ENCODE data around the gene EPHB1. TPM values are rescaled to one million over a fixed set of nuclear protein-coding genes. Genes with fewer than 3 reads are reported as not detected.

Gene EPHB1
- total RNA-seq, 3 donors from 2014 or later, result 0.31 to 6.9 (median 0.64) TPM

GRCh38 chr3:135154186-135154585, 359.1 kb downstream of the EPHB1 start:
- intact Hi-C loops (cut with DNase I, micrococcal nuclease), result no loop called here
- ATAC-seq, result no peak
- Histone ChIP-seq H3K4me1 (ENCODE audit: low read depth) (no peaks in the 10 kb centered on the region), H3K4me3 (no peak overlapping the region), H3K36me3 (ENCODE audit: low read depth) (no peaks in the 10 kb centered on the region), H3K9me3 (no peaks in the 10 kb centered on the region)
- DNase-seq, result no peak
- TF ChIP-seq, protein P1, sequence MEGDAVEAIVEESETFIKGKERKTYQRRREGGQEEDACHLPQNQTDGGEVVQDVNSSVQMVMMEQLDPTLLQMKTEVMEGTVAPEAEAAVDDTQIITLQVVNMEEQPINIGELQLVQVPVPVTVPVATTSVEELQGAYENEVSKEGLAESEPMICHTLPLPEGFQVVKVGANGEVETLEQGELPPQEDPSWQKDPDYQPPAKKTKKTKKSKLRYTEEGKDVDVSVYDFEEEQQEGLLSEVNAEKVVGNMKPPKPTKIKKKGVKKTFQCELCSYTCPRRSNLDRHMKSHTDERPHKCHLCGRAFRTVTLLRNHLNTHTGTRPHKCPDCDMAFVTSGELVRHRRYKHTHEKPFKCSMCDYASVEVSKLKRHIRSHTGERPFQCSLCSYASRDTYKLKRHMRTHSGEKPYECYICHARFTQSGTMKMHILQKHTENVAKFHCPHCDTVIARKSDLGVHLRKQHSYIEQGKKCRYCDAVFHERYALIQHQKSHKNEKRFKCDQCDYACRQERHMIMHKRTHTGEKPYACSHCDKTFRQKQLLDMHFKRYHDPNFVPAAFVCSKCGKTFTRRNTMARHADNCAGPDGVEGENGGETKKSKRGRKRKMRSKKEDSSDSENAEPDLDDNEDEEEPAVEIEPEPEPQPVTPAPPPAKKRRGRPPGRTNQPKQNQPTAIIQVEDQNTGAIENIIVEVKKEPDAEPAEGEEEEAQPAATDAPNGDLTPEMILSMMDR (IDR thresholded peaks at IDR 0.05), result no peak

DNA sequence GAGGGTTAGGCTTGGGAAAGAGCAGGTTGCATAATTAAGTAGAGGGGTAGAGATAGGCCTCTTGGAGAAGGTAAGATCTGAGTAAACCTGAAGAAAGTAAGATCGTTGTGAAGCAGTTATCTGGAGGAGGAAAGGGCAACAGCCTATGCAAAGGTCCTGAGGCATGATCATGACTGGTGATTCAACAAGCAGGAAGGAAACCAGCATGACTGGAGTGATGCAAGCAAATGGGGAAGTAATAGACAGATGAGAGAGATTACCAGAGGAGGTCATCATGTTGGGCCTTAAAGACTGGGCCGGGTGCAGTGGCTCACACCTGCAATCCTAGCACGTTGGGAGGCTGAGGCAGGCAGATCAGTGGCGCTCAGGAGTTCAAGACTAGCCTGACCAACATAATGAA, 360.2 kb downstream of the EPHB1 start:
- Histone ChIP-seq H3K4me1 (ENCODE audit: low read depth) (no peaks in the 10 kb centered on the region), H3K9me3 (no peaks in the 10 kb centered on the region), H3K4me3 (no peak overlapping the region), H3K36me3 (ENCODE audit: low read depth) (no peaks in the 10 kb centered on the region)
- ATAC-seq (no peak), DNase-seq (no peak)
- intact Hi-C loops (cut with DNase I, micrococcal nuclease), result no loop called here
- TF ChIP-seq, protein P1 (IDR thresholded peaks at IDR 0.05), result no peak

DNA sequence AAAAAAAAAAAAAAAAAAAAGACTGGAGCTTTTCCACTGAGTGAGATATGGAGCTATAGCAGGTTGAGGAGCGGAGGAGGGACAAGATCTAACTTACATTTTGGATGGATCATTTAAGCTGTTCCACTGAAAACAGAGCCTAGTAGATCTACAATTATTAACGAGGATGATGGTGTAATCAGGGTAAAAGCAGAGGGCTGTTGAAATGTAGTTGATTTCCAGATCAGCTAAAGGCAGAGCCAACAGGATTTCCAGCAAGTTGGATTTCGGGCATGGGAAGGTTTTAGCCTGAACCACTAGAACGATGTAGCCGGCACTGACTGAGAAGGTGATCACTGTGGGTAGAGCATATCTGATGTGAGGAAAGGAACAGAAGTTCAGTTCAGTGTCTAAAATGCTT, 360.7 kb downstream of the EPHB1 start:
- H3K4me3 ChIP-seq, result no peak overlapping the region
- ATAC-seq, result no peak
- DNase-seq, result no peak
- no peaks in the 10 kb centered on the region for H3K36me3 ChIP-seq (ENCODE audit: low read depth)
- H3K4me1 ChIP-seq (ENCODE audit: low read depth), result no peaks in the 10 kb centered on the region
- intact Hi-C loops (cut with DNase I, micrococcal nuclease), result no loop called here
- H3K9me3 ChIP-seq, result no peaks in the 10 kb centered on the region
- TF ChIP-seq, protein P1 (IDR thresholded peaks at IDR 0.05), result no peak

DNA sequence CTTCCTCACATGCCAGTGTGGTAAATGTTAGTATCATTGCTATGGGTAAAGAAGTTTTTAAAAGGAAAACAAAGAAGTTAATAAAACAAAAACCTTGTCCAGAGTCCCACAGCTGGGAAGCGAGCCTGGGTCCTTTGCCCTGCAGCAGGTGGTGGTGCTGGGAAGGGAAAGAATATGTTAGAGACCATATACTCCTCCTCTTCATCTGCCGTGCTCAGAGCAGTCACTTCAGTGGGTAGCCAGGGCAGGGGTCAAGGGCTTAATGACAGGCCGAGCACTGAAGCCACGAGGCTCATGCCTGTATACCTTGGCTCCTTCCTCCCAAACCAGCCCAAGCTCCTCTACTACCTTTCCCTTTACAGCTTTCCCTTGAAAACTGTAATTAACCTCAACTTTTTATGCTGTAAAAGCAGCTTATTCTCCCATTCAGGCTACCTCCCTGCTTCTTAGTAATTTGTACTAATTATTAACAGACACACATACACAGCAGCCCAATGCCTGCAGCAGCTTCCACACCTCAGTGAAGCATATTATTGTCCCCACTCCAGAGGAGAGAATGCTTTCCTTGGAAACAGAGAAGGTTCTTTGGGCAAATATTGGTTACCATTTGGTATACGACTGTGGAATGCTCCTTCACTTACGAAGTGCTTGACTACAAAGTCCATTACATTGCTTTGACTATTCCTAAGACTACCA, 362.1 kb downstream of the EPHB1 start:
- no peaks in the 10 kb centered on the region for H3K4me1 ChIP-seq (ENCODE audit: low read depth)
- intact Hi-C loops (cut with DNase I, micrococcal nuclease), result no loop called here
- no peak for ATAC-seq
- no peaks in the 10 kb centered on the region for H3K36me3 ChIP-seq (ENCODE audit: low read depth)
- no peaks in the 10 kb centered on the region for H3K9me3 ChIP-seq
- TF ChIP-seq, protein P1 (IDR thresholded peaks at IDR 0.05), result no peak
- no peak for DNase-seq
- no peak overlapping the region for H3K4me3 ChIP-seq

DNA sequence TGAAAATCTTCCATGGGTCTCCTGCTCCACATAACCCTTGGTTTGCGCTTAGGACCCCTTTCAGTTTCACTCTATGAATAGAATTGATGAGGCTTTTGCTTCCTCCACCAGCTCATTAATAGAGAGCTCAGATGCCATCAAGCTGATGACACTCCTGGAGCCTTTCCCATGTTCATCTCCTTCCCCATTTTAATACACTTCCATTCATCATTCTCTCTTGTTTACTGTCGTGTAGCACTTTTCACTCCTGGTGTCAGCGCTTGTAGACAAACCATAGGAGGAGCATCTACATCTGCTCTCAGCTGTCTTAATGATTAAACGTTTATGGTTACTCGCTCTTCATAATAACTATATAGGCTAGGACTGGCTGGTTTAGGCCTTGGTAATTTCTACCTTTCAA, 363.5 kb downstream of the EPHB1 start:
- TF ChIP-seq, protein P1 (IDR thresholded peaks at IDR 0.05), result no peak
- intact Hi-C loops (cut with DNase I, micrococcal nuclease), result no loop called here
- DNase-seq, result no peak
- ATAC-seq, result no peak
- Histone ChIP-seq H3K9me3 (no peaks in the 10 kb centered on the region), H3K4me1 (ENCODE audit: low read depth) (no peaks in the 10 kb centered on the region), H3K4me3 (no peak overlapping the region), H3K36me3 (ENCODE audit: low read depth) (no peaks in the 10 kb centered on the region)
